Measurements from ENCODE around the gene HDAC4.

Gene HDAC4

GRCh38 chr2:239353692-239354091, 47.1 kb downstream of the HDAC4 start:
- TF ChIP-seq TAF1 (IDR thresholded peaks at IDR 0.05; ENCODE audit: low read depth) (no peak), REST (IDR thresholded peaks at IDR 0.05; ENCODE audit: low read depth) (no peak), EP300 (IDR thresholded peaks at IDR 0.05; ENCODE audit: borderline replicate concordance) (no peak), MAX (IDR thresholded peaks at IDR 0.05) (no peak), EGR1 (IDR thresholded peaks at IDR 0.05) (no peak), NFIC (IDR thresholded peaks at IDR 0.05) (no peak), ZBTB7A (IDR thresholded peaks at IDR 0.05; ENCODE audit: low read depth) (no peak), TEAD4 (IDR thresholded peaks at IDR 0.05) (no peak), YY1 (IDR thresholded peaks at IDR 0.05; ENCODE audit: low read depth) (no peak), RAD21 (IDR thresholded peaks at IDR 0.05; ENCODE audit: low read depth) (no peak), FOXM1 (IDR thresholded peaks at IDR 0.05; ENCODE audit: borderline replicate concordance, low read depth) (no peak), TCF12 (IDR thresholded peaks at IDR 0.05; ENCODE audit: low read depth) (no peak), CREB1 (IDR thresholded peaks at IDR 0.05; ENCODE audit: low read depth) (no peak), USF1 (IDR thresholded peaks at IDR 0.05) (no peak), CEBPB (IDR thresholded peaks at IDR 0.05) (no peak)

- TF ChIP-seq YY1 (IDR thresholded peaks at IDR 0.05; ENCODE audit: low read depth) = no peak
- no peak for TF ChIP-seq RAD21 (IDR thresholded peaks at IDR 0.05; ENCODE audit: low read depth)
- TF ChIP-seq TEAD4 (IDR thresholded peaks at IDR 0.05) = no peak
- no peak for TF ChIP-seq FOXM1 (IDR thresholded peaks at IDR 0.05; ENCODE audit: borderline replicate concordance, low read depth)
Observed at GRCh38 chr2:239351687-239352086, 49.1 kb downstream of the HDAC4 start.

GRCh38 chr2:239349453-239350135, 51.2 kb downstream of the HDAC4 start:
- no peak for TF ChIP-seq FOXM1 (IDR thresholded peaks at IDR 0.05; ENCODE audit: borderline replicate concordance, low read depth)
- TF ChIP-seq USF1 (IDR thresholded peaks at IDR 0.05) = no peak
- no peak for TF ChIP-seq NFIC (IDR thresholded peaks at IDR 0.05)
- TF ChIP-seq TCF12 (IDR thresholded peaks at IDR 0.05; ENCODE audit: low read depth) = no peak
- no peak for TF ChIP-seq EP300 (IDR thresholded peaks at IDR 0.05; ENCODE audit: borderline replicate concordance)
- no peak for TF ChIP-seq YY1 (IDR thresholded peaks at IDR 0.05; ENCODE audit: low read depth)
- no peak for TF ChIP-seq ZBTB7A (IDR thresholded peaks at IDR 0.05; ENCODE audit: low read depth)
- TF ChIP-seq RAD21 (IDR thresholded peaks at IDR 0.05; ENCODE audit: low read depth) = no peak
- TF ChIP-seq MAX (IDR thresholded peaks at IDR 0.05) = no peak
- TF ChIP-seq CREB1 (IDR thresholded peaks at IDR 0.05; ENCODE audit: low read depth) = no peak

- TF ChIP-seq EGR1 (IDR thresholded peaks at IDR 0.05) (no peak), TAF1 (IDR thresholded peaks at IDR 0.05; ENCODE audit: low read depth) (no peak), MAX (IDR thresholded peaks at IDR 0.05) (no peak)
Observed at GRCh38 chr2:239348563-239349452, 52.0 kb downstream of the HDAC4 start.

- TF ChIP-seq CEBPB (IDR thresholded peaks at IDR 0.05) = no peak
- no peak for TF ChIP-seq EGR1 (IDR thresholded peaks at IDR 0.05)
- no peak for TF ChIP-seq ZBTB7A (IDR thresholded peaks at IDR 0.05; ENCODE audit: low read depth)
- TF ChIP-seq RAD21 (IDR thresholded peaks at IDR 0.05; ENCODE audit: low read depth) = no peak
- TF ChIP-seq REST (IDR thresholded peaks at IDR 0.05; ENCODE audit: low read depth) = no peak
- no peak for TF ChIP-seq TAF1 (IDR thresholded peaks at IDR 0.05; ENCODE audit: low read depth)
- no peak for TF ChIP-seq NFIC (IDR thresholded peaks at IDR 0.05)
- no peak for TF ChIP-seq TCF12 (IDR thresholded peaks at IDR 0.05; ENCODE audit: low read depth)
- TF ChIP-seq USF1 (IDR thresholded peaks at IDR 0.05) = no peak
- TF ChIP-seq YY1 (IDR thresholded peaks at IDR 0.05; ENCODE audit: low read depth) = no peak
- TF ChIP-seq EP300 (IDR thresholded peaks at IDR 0.05; ENCODE audit: borderline replicate concordance) = no peak
- TF ChIP-seq MAX (IDR thresholded peaks at IDR 0.05) = no peak
- no peak for TF ChIP-seq FOXM1 (IDR thresholded peaks at IDR 0.05; ENCODE audit: borderline replicate concordance, low read depth)
- no peak for TF ChIP-seq CREB1 (IDR thresholded peaks at IDR 0.05; ENCODE audit: low read depth)
- no peak for TF ChIP-seq TEAD4 (IDR thresholded peaks at IDR 0.05)
Observed at GRCh38 chr2:239346676-239347075, 54.1 kb downstream of the HDAC4 start.

Measured in Ishikawa (cell line).